Lower lobe of right lung (tissue), 2 donors: ENCODE results near the gene CXADR. TPM values are rescaled to one million over a fixed set of nuclear protein-coding genes. Genes with fewer than 3 reads are reported as not detected.
A peak's percentile ranks its signal among the peaks of the same experiment; 100 is the strongest.

Experiments
- ATAC-seq, 2 donors: fragments of 200-7000 bp; cut with Tn5 transposase; one replicate each; pipeline ENCODE4 v1.9.1; 2020 to 2022; ENCODE audit warnings: mild to moderate bottlenecking in 2 of 2, moderate library complexity in 2 of 2
- DNase-seq: peaks from one replicate; pipeline ENCODE4 v3.0.0-alpha.2; 2020
- H3K27ac ChIP-seq: fragments of 200-600 bp; one replicate; pipeline ENCODE4 v1.8.0; 2022
- H3K27me3 ChIP-seq: fragments of 200-600 bp; one replicate; pipeline ENCODE4 v1.8.0; 2022; ENCODE audit warnings: low read depth
- H3K36me3 ChIP-seq: fragments of 200-600 bp; one replicate; pipeline ENCODE4 v1.8.0; 2022; ENCODE audit warnings: mild to moderate bottlenecking
- H3K4me1 ChIP-seq: fragments of 200-600 bp; one replicate; pipeline ENCODE4 v1.8.0; 2022
- H3K4me3 ChIP-seq: fragments of 200-600 bp; one replicate; pipeline ENCODE4 v1.8.0; 2022; ENCODE audit warnings: mild to moderate bottlenecking
- H3K9me3 ChIP-seq: fragments of 200-600 bp; one replicate; pipeline ENCODE4 v1.8.0; 2022
- intact Hi-C: fragments of 100-400 bp; cut with DNase I; formaldehyde crosslinking; loops from one replicate; pipeline ENCODE4 v1.11.0; 2022
- total RNA-seq: library from RNA; stranded (reverse); fragmentation: NEBNext Ultra II Directional; extraction: Animal tissue kit (Norgen Biotek cat#: 25700); gene quantifications from one replicate; pipeline ENCODE4 v1.2.1, GENCODE V29; 2021
- TF ChIP-seq, protein P1 (sequence below): fragments of 200-600 bp; IDR thresholded peaks from one replicate; pipeline ENCODE4 v1.8.0; 2022; ENCODE audit warnings: antibody characterized with exemption, mild to moderate bottlenecking
- donor health status: DM: no; HTN: yes; CAD: no; lungs with severe emphysema.

The CXADR gene
- total RNA-seq, 1 donor from 2014 or later, result 26.6 TPM

GRCh38 chr21:17560377-17561025 lies 47.7 kb downstream of the CXADR start:
- no peaks in the 10 kb centered on the region for H3K9me3 ChIP-seq
- intact Hi-C loops, result no loop called here
- H3K36me3 ChIP-seq, result no peaks in the 10 kb centered on the region
- TF ChIP-seq, protein P1, sequence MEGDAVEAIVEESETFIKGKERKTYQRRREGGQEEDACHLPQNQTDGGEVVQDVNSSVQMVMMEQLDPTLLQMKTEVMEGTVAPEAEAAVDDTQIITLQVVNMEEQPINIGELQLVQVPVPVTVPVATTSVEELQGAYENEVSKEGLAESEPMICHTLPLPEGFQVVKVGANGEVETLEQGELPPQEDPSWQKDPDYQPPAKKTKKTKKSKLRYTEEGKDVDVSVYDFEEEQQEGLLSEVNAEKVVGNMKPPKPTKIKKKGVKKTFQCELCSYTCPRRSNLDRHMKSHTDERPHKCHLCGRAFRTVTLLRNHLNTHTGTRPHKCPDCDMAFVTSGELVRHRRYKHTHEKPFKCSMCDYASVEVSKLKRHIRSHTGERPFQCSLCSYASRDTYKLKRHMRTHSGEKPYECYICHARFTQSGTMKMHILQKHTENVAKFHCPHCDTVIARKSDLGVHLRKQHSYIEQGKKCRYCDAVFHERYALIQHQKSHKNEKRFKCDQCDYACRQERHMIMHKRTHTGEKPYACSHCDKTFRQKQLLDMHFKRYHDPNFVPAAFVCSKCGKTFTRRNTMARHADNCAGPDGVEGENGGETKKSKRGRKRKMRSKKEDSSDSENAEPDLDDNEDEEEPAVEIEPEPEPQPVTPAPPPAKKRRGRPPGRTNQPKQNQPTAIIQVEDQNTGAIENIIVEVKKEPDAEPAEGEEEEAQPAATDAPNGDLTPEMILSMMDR, result no peak
- no peak for DNase-seq
- H3K4me1 ChIP-seq, result no peaks in the 10 kb centered on the region
- H3K27ac ChIP-seq, result no peak overlapping the region
- no peak for ATAC-seq
- H3K27me3 ChIP-seq, result no peaks in the 10 kb centered on the region
- H3K4me3 ChIP-seq, result no peak overlapping the region

DNA sequence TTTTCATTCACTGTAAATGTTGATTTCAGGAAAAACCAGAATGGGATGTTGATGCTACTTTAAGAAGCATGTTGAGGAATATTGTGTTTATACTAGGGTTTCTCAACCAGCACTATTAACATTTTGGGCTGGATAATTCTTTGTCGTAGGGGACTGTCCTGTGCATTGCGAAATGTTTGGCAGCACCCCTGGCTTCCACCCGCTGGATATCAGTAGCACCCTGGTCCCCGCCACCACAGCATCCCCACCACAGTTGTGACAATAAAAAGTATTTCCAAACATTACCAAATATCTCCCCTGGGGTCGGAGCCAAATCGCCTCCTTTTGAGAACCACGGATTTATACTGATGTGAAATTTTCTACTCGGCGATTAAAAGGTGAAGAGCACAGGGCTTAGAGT lies 57.9 kb downstream of the CXADR start:
- TF ChIP-seq, protein P1, result no peak
- intact Hi-C loops, result no loop called here
- no peak overlapping the region for H3K4me3 ChIP-seq
- DNase-seq (no peak), ATAC-seq (peak; percentile 58 to 68)
- peaks cover 3% of the 10 kb centered on the region for H3K4me1 ChIP-seq
- no peak overlapping the region for H3K27ac ChIP-seq
- no peaks in the 10 kb centered on the region for H3K36me3 ChIP-seq
- no peaks in the 10 kb centered on the region for H3K9me3 ChIP-seq
- H3K27me3 ChIP-seq, result no peaks in the 10 kb centered on the region

DNA sequence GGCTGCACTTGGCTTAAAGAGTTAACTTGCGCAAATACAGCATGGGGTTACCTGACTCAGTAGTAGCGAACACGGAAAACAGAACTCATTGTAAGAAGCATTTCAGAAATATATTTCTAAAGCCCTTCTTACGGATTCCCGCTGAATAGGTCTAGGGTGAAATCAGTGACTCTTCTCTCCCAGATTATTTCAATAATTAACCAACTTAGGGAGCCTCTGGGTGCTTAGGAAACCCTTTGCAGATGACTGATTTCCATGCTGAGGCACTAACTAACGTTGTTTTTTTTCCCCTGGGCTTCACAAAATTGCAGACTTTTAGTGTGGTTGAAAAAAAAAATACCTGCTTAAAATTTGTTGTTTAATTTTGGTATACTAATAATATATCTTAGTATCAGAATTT lies 59.6 kb downstream of the CXADR start:
- TF ChIP-seq, protein P1, result no peak
- H3K4me3 ChIP-seq, result no peak overlapping the region
- intact Hi-C loops, result no loop called here

GRCh38 chr21:17575076-17575475 lies 62.2 kb downstream of the CXADR start:
- no peak for ATAC-seq
- intact Hi-C loops, result no loop called here
- H3K27me3 ChIP-seq, result no peaks in the 10 kb centered on the region

More for the DNA sequence above, 59.6 kb downstream of the CXADR start:
- Histone ChIP-seq H3K9me3 (no peaks in the 10 kb centered on the region), H3K27me3 (no peaks in the 10 kb centered on the region), H3K36me3 (no peaks in the 10 kb centered on the region), H3K27ac (no peak overlapping the region), H3K4me1 (peaks cover 3% of the 10 kb centered on the region)
- DNase-seq, result no peak
- no peak for ATAC-seq

DNA sequence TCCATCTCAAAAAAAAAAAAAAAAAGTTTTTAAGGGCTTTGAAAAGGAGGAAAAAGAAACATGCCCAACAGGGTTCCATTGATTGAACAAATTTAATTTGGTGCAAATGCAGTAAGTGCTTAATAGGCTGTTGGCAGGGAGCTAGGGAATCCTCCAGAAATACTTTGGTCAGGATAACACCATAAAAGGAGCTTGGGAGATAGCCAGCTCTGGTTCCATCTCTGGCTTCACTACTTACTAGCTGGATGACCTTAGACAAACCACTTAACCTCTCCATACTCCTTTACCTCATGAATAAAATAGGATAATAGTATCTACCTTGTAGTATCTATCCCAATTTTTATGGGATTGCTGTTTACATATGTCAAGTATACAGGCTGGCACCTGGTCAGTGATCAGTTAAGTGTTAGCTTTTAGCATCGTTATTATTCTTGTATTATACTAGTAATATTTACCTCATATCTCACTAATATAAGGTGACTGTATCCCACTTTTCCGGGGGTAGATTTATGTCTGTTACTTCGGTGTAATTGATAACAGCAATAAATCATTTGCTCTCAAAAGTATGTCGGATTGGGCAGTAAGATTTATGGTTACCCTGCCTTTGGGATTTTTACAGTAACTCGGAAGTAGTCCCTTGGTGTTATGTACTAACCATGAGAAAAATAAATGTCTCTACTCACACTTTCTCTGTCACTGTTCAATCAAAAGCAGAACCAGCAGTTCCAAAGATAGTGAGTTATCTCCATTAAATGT lies 63.4 kb downstream of the CXADR start:
- TF ChIP-seq, protein P1, result no peak
- ATAC-seq (no peak), DNase-seq (no peak)
- no peaks in the 10 kb centered on the region for H3K36me3 ChIP-seq
- no peaks in the 10 kb centered on the region for H3K9me3 ChIP-seq
- H3K4me3 ChIP-seq, result no peak overlapping the region
- H3K27ac ChIP-seq, result no peak overlapping the region
- H3K27me3 ChIP-seq, result no peaks in the 10 kb centered on the region
- H3K4me1 ChIP-seq, result no peaks in the 10 kb centered on the region
- intact Hi-C loops, result no loop called here

More at GRCh38 chr21:17575076-17575475, 62.2 kb downstream of the CXADR start:
- TF ChIP-seq, protein P1, result no peak
- DNase-seq, result no peak
- H3K36me3 ChIP-seq, result no peaks in the 10 kb centered on the region
- no peak overlapping the region for H3K4me3 ChIP-seq
- H3K9me3 ChIP-seq, result no peaks in the 10 kb centered on the region
- no peak overlapping the region for H3K27ac ChIP-seq
- H3K4me1 ChIP-seq, result peaks cover 3% of the 10 kb centered on the region
